NK-92 (cell line): Measurements from ENCODE around the gene L3MBTL4.
"Not testable (repeated sequence)": the region's sequence is repeated elsewhere in the genome, so short reads cannot be mapped to it uniquely, and the experiment has no call there.

Experiments used
- DNase-seq: peaks from one replicate; lab custom pipeline; 2025; ENCODE audit not compliant: unreplicated experiment; lab: John Stamatoyannopoulos, UW

L3MBTL4 gene

GRCh38 chr18:6414723-6415417, at the start of gene L3MBTL4:
Gene L3MBTL4, minus strand, starts transcription at chr18:6414911. Its CDS starts 103,286 bp downstream, at chr18:6311625.
- no peak for DNase-seq

GRCh38 chr18:6452194-6452593, 37.5 kb upstream of the L3MBTL4 start:
- DNase-seq: no peak

GRCh38 chr18:6449213-6449612, 34.5 kb upstream of the L3MBTL4 start:
- no peak for DNase-seq

- no peak for DNase-seq
Measured at GRCh38 chr18:6444466-6445228, 29.9 kb upstream of the L3MBTL4 start.

GRCh38 chr18:6441200-6441599, 26.5 kb upstream of the L3MBTL4 start:
- DNase-seq: no peak

- no peak for DNase-seq
Measured at GRCh38 chr18:6437937-6438818, 23.5 kb upstream of the L3MBTL4 start.

- no peak for DNase-seq
Measured at GRCh38 chr18:6435731-6436130, 21.0 kb upstream of the L3MBTL4 start.

- DNase-seq: no peak
Measured at GRCh38 chr18:6434987-6435709, 20.4 kb upstream of the L3MBTL4 start.

GRCh38 chr18:6434481-6434880, 19.8 kb upstream of the L3MBTL4 start:
- no peak for DNase-seq

- DNase-seq: no peak
Measured at GRCh38 chr18:6431659-6432318, 17.1 kb upstream of the L3MBTL4 start.

- DNase-seq: no peak
Measured at GRCh38 chr18:6428851-6429395, 14.2 kb upstream of the L3MBTL4 start.

- DNase-seq: no peak
Measured at GRCh38 chr18:6427286-6427685, 12.6 kb upstream of the L3MBTL4 start.

- DNase-seq: no peak
Measured at GRCh38 chr18:6423289-6423688, 8.6 kb upstream of the L3MBTL4 start.

GRCh38 chr18:6414118-6414722, 491 bp downstream of the L3MBTL4 start:
- DNase-seq: no peak

- no peak for DNase-seq
Measured at GRCh38 chr18:6413579-6414117, 1.1 kb downstream of the L3MBTL4 start.

GRCh38 chr18:6412933-6413472, 1.7 kb downstream of the L3MBTL4 start:
- DNase-seq: no peak

GRCh38 chr18:6411382-6411781, 3.3 kb downstream of the L3MBTL4 start:
- DNase-seq: no peak

GRCh38 chr18:6409933-6410332, 4.8 kb downstream of the L3MBTL4 start:
- no peak for DNase-seq

- DNase-seq: not testable (repeated sequence)
Measured at GRCh38 chr18:6408543-6408942, 6.2 kb downstream of the L3MBTL4 start.
